Mammary epithelial cell (primary cell): ENCODE measurements around the gene CTSV.

Experiments
- CTCF ChIP-seq, 2 donors: IDR thresholded peaks in 1 of 2; conservative IDR thresholded peaks in 1 of 2; 2 replicates each; pipeline ENCODE4 v1.5.1; 2011 to 2012; ENCODE audit warnings: inconsistent platforms in 2 of 2, low read length in 2 of 2, mild to moderate bottlenecking in 2 of 2, control low read depth in 1 of 2, low read depth in 1 of 2; ENCODE audit not compliant: insufficient read depth in 1 of 2; ENCODE audit errors: extremely low read depth in 1 of 2
- EZH2 ChIP-seq: IDR thresholded peaks from 2 replicates; pipeline ENCODE4 v1.6.1; 2012; ENCODE audit warnings: low read length, inconsistent platforms, borderline replicate concordance

GRCh38 chr9:97078362-97078761, 39.4 kb upstream of the CTSV start:
- TF ChIP-seq CTCF (conservative IDR thresholded peaks at IDR 0.05 in 1 of 2, IDR thresholded peaks at IDR 0.05 in 1 of 2; ENCODE audit: extremely low read depth in 1 of 2, insufficient read depth in 1 of 2, low read depth in 1 of 2, low read length in 2 of 2) = no peak
- no peak for TF ChIP-seq EZH2
